GM12878 (cell line): Measurements from ENCODE around the gene CSNK1G2. TPM values are rescaled to one million over a fixed set of nuclear protein-coding genes. Genes with fewer than 3 reads are reported as not detected.

Experiments
- ATAC-seq: fragments of 200-7000 bp; cut with Tn5 transposase; 3 replicates; pipeline ENCODE4 v1.9.1; 2020; ENCODE audit warnings: mild to moderate bottlenecking, moderate library complexity
- BruUV-seq: library from RNA; stranded (reverse); fragments of 400-500 nt; replicated peaks from 2 replicates; lab custom pipeline; 2021; lab: Mats Ljungman, UMichigan
- CTCF ChIA-PET: fragments of 300-600 bp; sonication (Branson Sonifier 250); formaldehyde crosslinking; extraction: SDS; loops from one replicate; lab custom pipeline; 2021; ENCODE audit warnings: inconsistent platforms; lab: Yijun Ruan, JAX
- POLR2A ChIA-PET: fragments of 350-600 bp; formaldehyde crosslinking; extraction: SDS; loops from one replicate; lab custom pipeline; 2021; ENCODE audit warnings: inconsistent platforms; lab: Charles Lee
- RAD21 ChIA-PET: fragments of 300-600 bp; sonication (Branson Sonifier 250); formaldehyde crosslinking; loops from one replicate; lab custom pipeline; 2023; ENCODE audit warnings: antibody characterized with exemption; ENCODE audit not compliant: unreplicated experiment; lab: Charles Lee
- SMC1A ChIA-PET: fragments of 300-600 bp; sonication (Branson Sonifier 250); formaldehyde crosslinking; loops from one replicate; lab custom pipeline; 2023; ENCODE audit not compliant: unreplicated experiment, uncharacterized antibody; lab: Charles Lee
- DNase-seq: peaks from one replicate; pipeline ENCODE4 v3.0.0-alpha.2; 2011; ENCODE audit warnings: low read depth, low spot score
- FAIRE-seq: peaks from 3 replicates; lab custom pipeline; 2011; peaks lifted over from hg19 to GRCh38; lab: Jason Lieb, UNC
- H2AFZ ChIP-seq: 2 replicates; pipeline ENCODE4 v1.6.0; 2011; ENCODE audit warnings: low read depth, low read length, control low read depth; ENCODE audit not compliant: control insufficient read depth
- H3K27ac ChIP-seq: 2 replicates; pipeline ENCODE4 v1.5.1; 2011; ENCODE audit warnings: control low read depth; ENCODE audit not compliant: control insufficient read depth, insufficient read depth
- H3K27me3 ChIP-seq, 2 experiments: replicated peaks in 1 of 2; 2 replicates each; pipeline versions ENCODE4 v1.6.0 to v1.6.1; 2011; ENCODE audit warnings: low read length in 1 of 2; ENCODE audit not compliant: control insufficient read depth in 2 of 2, insufficient read depth in 2 of 2
- H3K36me3 ChIP-seq, 2 experiments: 2 replicates each; pipeline ENCODE4 v1.5.1; 2011; ENCODE audit warnings: low read length in 1 of 2; ENCODE audit not compliant: control insufficient read depth in 2 of 2, insufficient read depth in 2 of 2
- H3K4me1 ChIP-seq: 2 replicates; pipeline ENCODE4 v1.6.1; 2011; ENCODE audit warnings: mild to moderate bottlenecking, low read length, moderate library complexity, mixed read lengths; ENCODE audit not compliant: control insufficient read depth, insufficient read depth
- H3K4me2 ChIP-seq: 2 replicates; pipeline ENCODE4 v1.6.0; 2011; ENCODE audit warnings: control low read depth; ENCODE audit not compliant: control insufficient read depth, insufficient read depth
- H3K4me3 ChIP-seq: fragments of 200-600 bp; sonication (generic); 2 replicates; pipeline ENCODE4 v1.5.1; 2016
- H3K79me2 ChIP-seq: 2 replicates; pipeline ENCODE4 v1.6.0; 2011; ENCODE audit warnings: low read length; ENCODE audit not compliant: control insufficient read depth, insufficient read depth
- H3K9ac ChIP-seq: 2 replicates; pipeline ENCODE4 v1.8.0; 2011; ENCODE audit warnings: low read length, control low read depth, mixed read lengths; ENCODE audit not compliant: control insufficient read depth, insufficient read depth
- H3K9me3 ChIP-seq: replicated peaks from 3 replicates; pipeline ENCODE4 v1.5.1; 2011; ENCODE audit warnings: mild to moderate bottlenecking, low read length; ENCODE audit not compliant: control insufficient read depth, insufficient read depth
- H4K20me1 ChIP-seq: 2 replicates; pipeline ENCODE4 v1.6.0; 2011; ENCODE audit not compliant: control insufficient read depth, insufficient read depth
- BACH1 ChIP-seq: fragments of 450-650 bp; IDR thresholded peaks from 2 replicates; pipeline ENCODE4 v1.6.1; 2017; ENCODE audit warnings: mild to moderate bottlenecking, borderline replicate concordance
- EGR1 ChIP-seq, 2 experiments: IDR thresholded peaks; 1 replicate in 1 of 2; 2 replicates in 1 of 2; pipeline ENCODE4 v1.6.1; 2011 to 2012; ENCODE audit warnings: low read depth in 2 of 2, low read length in 2 of 2, borderline replicate concordance in 1 of 2, mild to moderate bottlenecking in 1 of 2, moderate library complexity in 1 of 2
- ETV6 ChIP-seq, 2 experiments: fragments of 450-650 bp in 1 of 2; IDR thresholded peaks in 1 of 2; conservative IDR thresholded peaks in 1 of 2; 2 replicates each; pipeline ENCODE4 v1.6.1; 2014; ENCODE audit warnings: antibody characterized with exemption in 1 of 2, borderline replicate concordance in 1 of 2, low read depth in 1 of 2, mild to moderate bottlenecking in 1 of 2, moderate library complexity in 1 of 2
- FOS ChIP-seq: IDR thresholded peaks from 3 replicates; pipeline ENCODE4 v1.6.1; 2011; ENCODE audit warnings: borderline replicate concordance; ENCODE audit not compliant: insufficient read length; ENCODE audit errors: extremely low read depth
- IRF3 ChIP-seq: fragments of 450-650 bp; IDR thresholded peaks from 2 replicates; pipeline ENCODE4 v1.6.1; 2014; ENCODE audit warnings: mild to moderate bottlenecking
- JUNB ChIP-seq: IDR thresholded peaks from 2 replicates; pipeline ENCODE4 v1.6.1; 2016; ENCODE audit warnings: antibody characterized with exemption, mild to moderate bottlenecking
- KAT2A ChIP-seq: conservative IDR thresholded peaks from 2 replicates; pipeline ENCODE4 v1.6.1; 2011; ENCODE audit warnings: low read depth, low read length; ENCODE audit not compliant: control insufficient read depth
- LARP7 ChIP-seq: fragments of 450-650 bp; IDR thresholded peaks from 2 replicates; pipeline ENCODE4 v1.6.1; 2017; ENCODE audit warnings: mild to moderate bottlenecking
- MTA2 ChIP-seq: fragments of 450-650 bp; IDR thresholded peaks from 2 replicates; pipeline ENCODE4 v1.6.1; 2016; ENCODE audit warnings: low read depth, mild to moderate bottlenecking, moderate library complexity
- RB1 ChIP-seq: fragments of 450-650 bp; formaldehyde crosslinking; IDR thresholded peaks from 2 replicates; pipeline ENCODE4 v1.6.1; 2017; ENCODE audit warnings: mild to moderate bottlenecking, borderline replicate concordance
- RUNX3 ChIP-seq: IDR thresholded peaks from 2 replicates; pipeline ENCODE4 v1.6.1; 2012; ENCODE audit warnings: low read length, inconsistent platforms
- SIX5 ChIP-seq: IDR thresholded peaks from 2 replicates; pipeline ENCODE4 v1.6.1; 2011; ENCODE audit warnings: mild to moderate bottlenecking, low read depth, low read length, moderate library complexity; ENCODE audit not compliant: severe bottlenecking
- SPI1 ChIP-seq: IDR thresholded peaks from 2 replicates; pipeline ENCODE4 v1.6.1; 2011; ENCODE audit warnings: low read depth, mild to moderate bottlenecking, low read length, moderate library complexity, borderline replicate concordance; ENCODE audit not compliant: insufficient read depth
- TAF1 ChIP-seq: IDR thresholded peaks from 2 replicates; pipeline ENCODE4 v1.6.1; 2011; ENCODE audit warnings: mild to moderate bottlenecking, low read depth, low read length, borderline replicate concordance
- YY1 ChIP-seq: IDR thresholded peaks from 2 replicates; pipeline ENCODE4 v1.6.1; 2011; ENCODE audit warnings: low read depth, mild to moderate bottlenecking, low read length
- WGBS: methylation state at CpG from one replicate; pipeline ENCODE4 v1.1.6; 2016; ENCODE audit warnings: low lambda C conversion rate; ENCODE audit not compliant: insufficient replicate concordance, insufficient coverage; ENCODE audit errors: missing lambda C conversion rate; 5-methylcytosine and 5-hydroxymethylcytosine counted together
- in situ Hi-C: fragments of 300-500 bp; cut with MboI; formaldehyde crosslinking; loops from 9 replicates; pipeline ENCODE4 v1.14.3; 2018; ENCODE audit warnings: mixed read lengths
- intact Hi-C: fragments of 100-400 bp; cut with micrococcal nuclease; formaldehyde crosslinking; loops from one replicate; pipeline ENCODE4 v1.14.2; 2022; ENCODE audit not compliant: unreplicated experiment
- polyA plus RNA-seq, 11 experiments: library from polyadenylated mRNA; depleted of rRNA in 4 of 11; unstranded in 6 of 11; stranded (reverse) in 5 of 11; fragments of >200 nt; fragmentation: Nextera tagmentation in 4 of 11; fragmentation: Illumina TruSeq in 1 of 11; extraction: Ambion mirVana in 4 of 11; extraction: Trizol in 1 of 11; gene quantifications; 1 replicate in 1 of 11; 2 replicates in 10 of 11; pipeline versions ENCODE4 v1.2.1 to v1.2.3, GENCODE V29; 2011 to 2016; ENCODE audit warnings: inconsistent platforms in 2 of 11, missing spikeins in 2 of 11, low read depth in 1 of 11
- total RNA-seq, 4 experiments: library from RNA; depleted of rRNA in 3 of 4; stranded (reverse); fragments of >200 nt in 3 of 4; fragmentation: Illumina TruSeq in 1 of 4; extraction: Trizol in 1 of 4; gene quantifications; 2 replicates each; pipeline versions ENCODE4 v1.2.1 to v1.2.3, GENCODE V29; 2013 to 2021
- TF ChIP-seq, protein P1 (sequence below): fragments of 450-650 bp; IDR thresholded peaks from 2 replicates; pipeline ENCODE4 v1.6.1; 2016; ENCODE audit warnings: mild to moderate bottlenecking
- TF ChIP-seq, protein P2 (sequence below): IDR thresholded peaks from 2 replicates; pipeline ENCODE4 v1.6.1; 2011; ENCODE audit warnings: borderline replicate concordance, low read depth, mild to moderate bottlenecking, moderate library complexity, low read length; ENCODE audit not compliant: insufficient read depth, poor library complexity, severe bottlenecking

Gene CSNK1G2
- total and polyA plus RNA-seq, 10 of the 15 experiments (the other 5 are each of a cell fraction or from before 2014, with no cell fraction given): 0.64 to 109 (median 25.0) TPM

GRCh38 chr19:1942934-1943555 lies 2.1 kb downstream of the CSNK1G2 start (continued):
- TF ChIP-seq LARP7: peak; percentile 51; the same call in 1 of the 2 replicates
- TF ChIP-seq, protein P1, sequence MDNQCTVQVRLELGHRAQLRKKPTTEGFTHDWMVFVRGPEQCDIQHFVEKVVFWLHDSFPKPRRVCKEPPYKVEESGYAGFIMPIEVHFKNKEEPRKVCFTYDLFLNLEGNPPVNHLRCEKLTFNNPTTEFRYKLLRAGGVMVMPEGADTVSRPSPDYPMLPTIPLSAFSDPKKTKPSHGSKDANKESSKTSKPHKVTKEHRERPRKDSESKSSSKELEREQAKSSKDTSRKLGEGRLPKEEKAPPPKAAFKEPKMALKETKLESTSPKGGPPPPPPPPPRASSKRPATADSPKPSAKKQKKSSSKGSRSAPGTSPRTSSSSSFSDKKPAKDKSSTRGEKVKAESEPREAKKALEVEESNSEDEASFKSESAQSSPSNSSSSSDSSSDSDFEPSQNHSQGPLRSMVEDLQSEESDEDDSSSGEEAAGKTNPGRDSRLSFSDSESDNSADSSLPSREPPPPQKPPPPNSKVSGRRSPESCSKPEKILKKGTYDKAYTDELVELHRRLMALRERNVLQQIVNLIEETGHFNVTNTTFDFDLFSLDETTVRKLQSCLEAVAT: no peak
- TF ChIP-seq SPI1: 0 out of 2 replicates have a peak, but pooled peaks have one; percentile 5
- TF ChIP-seq SIX5: no peak
- no peak for TF ChIP-seq YY1

DNA sequence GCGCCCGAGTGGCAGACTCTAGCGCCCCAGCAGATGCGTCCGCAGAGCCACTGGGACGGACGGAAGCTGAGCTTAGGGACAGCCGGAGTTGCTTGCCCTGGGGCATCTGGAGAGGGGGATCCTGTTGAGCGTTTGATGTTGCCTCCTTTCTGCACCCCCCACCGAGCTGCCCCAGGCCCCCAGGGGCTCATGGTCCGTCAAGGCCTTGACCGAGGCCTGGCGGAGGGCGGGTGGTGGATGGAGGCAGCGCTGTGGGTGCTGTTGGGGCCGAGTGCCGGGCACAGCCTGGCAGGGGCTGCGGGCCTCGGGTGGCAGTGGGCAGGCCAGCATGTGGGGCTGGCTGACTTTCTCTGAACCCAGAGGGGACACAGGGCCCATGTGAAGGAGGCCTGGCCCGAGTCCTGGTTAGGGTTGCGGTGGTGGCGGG lies 2.7 kb downstream of the CSNK1G2 start:
- Histone ChIP-seq H3K27me3 (no peaks in the 10 kb centered on the region), H3K36me3 (no peaks in the 10 kb centered on the region; a peak in 2 of 4 replicates), H3K4me3 (peak overlapping the region; percentile 98), H3K79me2 (peaks cover 67% of the 10 kb centered on the region), H3K4me1 (peaks cover 13% of the 10 kb centered on the region), H3K27ac (peak overlapping the region; percentile 76; the same call in 1 of the 2 replicates), H3K4me2 (peak overlapping the region; percentile 95), H2AFZ (no peak overlapping the region), H3K9ac (peak overlapping the region; percentile 74), H3K9me3 (no peaks in the 10 kb centered on the region; the same call in 2 of the 3 replicates), H4K20me1 (peaks cover 5% of the 10 kb centered on the region; the same call in 1 of the 2 replicates)
- FAIRE-seq: no peak
- intact Hi-C loops: no loop called here
- ATAC-seq: no peak
- WGBS: 73% methylated on average over 19 of the region's 22 CpGs
- ChIA-PET SMC1A (interaction anchor here (1.9 kb wide), 1 partner anchor 13 kb away, joined by 7 read pairs; no protein-coding TSS in a partner anchor), POLR2A (interaction anchor here (0.6 to 2.3 kb wide), 3 partner anchors 47 to 742 kb away, joined by 3 to 15 read pairs (median 4); no protein-coding TSS in a partner anchor), CTCF (interaction anchor here (2.5 kb wide), 1 partner anchor 40 kb away, joined by 10 read pairs; no protein-coding TSS in a partner anchor), RAD21 (no interaction called here)
- in situ Hi-C loops: no loop called here
- no peak for DNase-seq
- BruUV-seq: no TSS peak
- TF ChIP-seq EGR1 (IDR thresholded peaks at IDR 0.05; ENCODE audit: borderline replicate concordance in 1 of 2, low read depth in 2 of 2, low read length in 2 of 2) (no peak), KAT2A (no peak), JUNB (no peak), TAF1 (no peak), FOS (no peak), RB1 (no peak), YY1 (no peak), MTA2 (no peak), IRF3 (no peak), ETV6 (conservative IDR thresholded peaks at IDR 0.05 in 1 of 2, IDR thresholded peaks at IDR 0.05 in 1 of 2; ENCODE audit: borderline replicate concordance in 1 of 2, low read depth in 1 of 2) (no peak), BACH1 (no peak), RUNX3 (no peak)
- TF ChIP-seq, protein P2, sequence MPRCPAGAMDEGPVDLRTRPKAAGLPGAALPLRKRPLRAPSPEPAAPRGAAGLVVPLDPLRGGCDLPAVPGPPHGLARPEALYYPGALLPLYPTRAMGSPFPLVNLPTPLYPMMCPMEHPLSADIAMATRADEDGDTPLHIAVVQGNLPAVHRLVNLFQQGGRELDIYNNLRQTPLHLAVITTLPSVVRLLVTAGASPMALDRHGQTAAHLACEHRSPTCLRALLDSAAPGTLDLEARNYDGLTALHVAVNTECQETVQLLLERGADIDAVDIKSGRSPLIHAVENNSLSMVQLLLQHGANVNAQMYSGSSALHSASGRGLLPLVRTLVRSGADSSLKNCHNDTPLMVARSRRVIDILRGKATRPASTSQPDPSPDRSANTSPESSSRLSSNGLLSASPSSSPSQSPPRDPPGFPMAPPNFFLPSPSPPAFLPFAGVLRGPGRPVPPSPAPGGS: no peak
